Measurements from ENCODE around the gene SDK1. TPM values are rescaled to one million over a fixed set of nuclear protein-coding genes. Genes with fewer than 3 reads are reported as not detected.

Gene SDK1
- total RNA-seq, 1 experiment from 2014 or later, result 9.3 TPM

DNA sequence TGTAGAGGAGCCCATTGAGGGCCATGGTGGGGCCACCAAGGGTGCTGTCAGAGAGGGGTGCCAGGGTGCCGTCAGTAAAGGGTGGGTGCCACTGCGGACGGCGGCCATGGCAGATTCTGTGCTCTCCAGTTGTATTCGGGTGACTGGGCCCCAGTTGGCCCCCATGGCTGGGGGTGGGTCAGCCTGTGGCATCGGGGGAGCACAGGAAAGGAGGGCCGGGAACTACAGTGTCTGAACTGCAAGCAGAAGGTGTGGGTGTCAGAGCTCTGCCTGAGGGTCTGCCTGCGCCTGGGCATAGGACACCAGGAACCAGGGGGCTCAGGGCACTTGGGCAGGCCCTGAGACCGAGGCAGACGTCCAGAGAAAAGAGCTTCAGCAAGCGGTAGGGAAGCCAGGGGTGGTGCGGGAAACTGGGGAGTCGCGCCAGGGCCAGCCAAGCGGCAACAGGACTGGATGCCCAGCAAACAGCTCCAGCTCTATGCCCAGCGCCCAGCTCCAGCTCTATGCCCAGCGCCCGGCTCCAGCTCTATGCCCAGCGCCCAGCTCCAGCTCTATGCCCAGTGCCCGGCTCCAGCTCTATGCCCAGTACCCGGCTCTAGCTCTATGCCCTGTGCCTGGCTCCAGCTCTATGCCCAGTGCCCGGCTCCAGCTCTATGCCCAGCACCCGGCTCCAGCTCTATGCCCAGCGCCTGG, 878.8 kb downstream of the SDK1 start:
- ChIA-PET CTCF (no interaction called here), POLR2A (no interaction called here)
- TF ChIP-seq ZNF416 (CRISPR knock-in tag; IDR thresholded peaks at IDR 0.05) (no peak), FOXJ3 (CRISPR knock-in tag; IDR thresholded peaks at IDR 0.05; ENCODE audit: borderline replicate concordance) (no peak), CREB1 (CRISPR knock-in tag; IDR thresholded peaks at IDR 0.05) (no peak), TEAD4 (CRISPR knock-in tag; IDR thresholded peaks at IDR 0.05) (no peak), ZBTB21 (CRISPR knock-in tag; IDR thresholded peaks at IDR 0.05; ENCODE audit: borderline replicate concordance) (no peak)
- TF ChIP-seq, protein P1, sequence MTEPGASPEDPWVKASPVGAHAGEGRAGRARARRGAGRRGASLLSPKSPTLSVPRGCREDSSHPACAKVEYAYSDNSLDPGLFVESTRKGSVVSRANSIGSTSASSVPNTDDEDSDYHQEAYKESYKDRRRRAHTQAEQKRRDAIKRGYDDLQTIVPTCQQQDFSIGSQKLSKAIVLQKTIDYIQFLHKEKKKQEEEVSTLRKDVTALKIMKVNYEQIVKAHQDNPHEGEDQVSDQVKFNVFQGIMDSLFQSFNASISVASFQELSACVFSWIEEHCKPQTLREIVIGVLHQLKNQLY (CRISPR knock-in tag; IDR thresholded peaks at IDR 0.05), result no peak
- TF ChIP-seq, protein P2, sequence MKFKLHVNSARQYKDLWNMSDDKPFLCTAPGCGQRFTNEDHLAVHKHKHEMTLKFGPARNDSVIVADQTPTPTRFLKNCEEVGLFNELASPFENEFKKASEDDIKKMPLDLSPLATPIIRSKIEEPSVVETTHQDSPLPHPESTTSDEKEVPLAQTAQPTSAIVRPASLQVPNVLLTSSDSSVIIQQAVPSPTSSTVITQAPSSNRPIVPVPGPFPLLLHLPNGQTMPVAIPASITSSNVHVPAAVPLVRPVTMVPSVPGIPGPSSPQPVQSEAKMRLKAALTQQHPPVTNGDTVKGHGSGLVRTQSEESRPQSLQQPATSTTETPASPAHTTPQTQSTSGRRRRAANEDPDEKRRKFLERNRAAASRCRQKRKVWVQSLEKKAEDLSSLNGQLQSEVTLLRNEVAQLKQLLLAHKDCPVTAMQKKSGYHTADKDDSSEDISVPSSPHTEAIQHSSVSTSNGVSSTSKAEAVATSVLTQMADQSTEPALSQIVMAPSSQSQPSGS (CRISPR knock-in tag; IDR thresholded peaks at IDR 0.05; ENCODE audit: borderline replicate concordance, low read depth), result no peak
- TF ChIP-seq, protein P3, sequence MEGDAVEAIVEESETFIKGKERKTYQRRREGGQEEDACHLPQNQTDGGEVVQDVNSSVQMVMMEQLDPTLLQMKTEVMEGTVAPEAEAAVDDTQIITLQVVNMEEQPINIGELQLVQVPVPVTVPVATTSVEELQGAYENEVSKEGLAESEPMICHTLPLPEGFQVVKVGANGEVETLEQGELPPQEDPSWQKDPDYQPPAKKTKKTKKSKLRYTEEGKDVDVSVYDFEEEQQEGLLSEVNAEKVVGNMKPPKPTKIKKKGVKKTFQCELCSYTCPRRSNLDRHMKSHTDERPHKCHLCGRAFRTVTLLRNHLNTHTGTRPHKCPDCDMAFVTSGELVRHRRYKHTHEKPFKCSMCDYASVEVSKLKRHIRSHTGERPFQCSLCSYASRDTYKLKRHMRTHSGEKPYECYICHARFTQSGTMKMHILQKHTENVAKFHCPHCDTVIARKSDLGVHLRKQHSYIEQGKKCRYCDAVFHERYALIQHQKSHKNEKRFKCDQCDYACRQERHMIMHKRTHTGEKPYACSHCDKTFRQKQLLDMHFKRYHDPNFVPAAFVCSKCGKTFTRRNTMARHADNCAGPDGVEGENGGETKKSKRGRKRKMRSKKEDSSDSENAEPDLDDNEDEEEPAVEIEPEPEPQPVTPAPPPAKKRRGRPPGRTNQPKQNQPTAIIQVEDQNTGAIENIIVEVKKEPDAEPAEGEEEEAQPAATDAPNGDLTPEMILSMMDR (IDR thresholded peaks at IDR 0.05), result no peak
- TF ChIP-seq, protein P4, sequence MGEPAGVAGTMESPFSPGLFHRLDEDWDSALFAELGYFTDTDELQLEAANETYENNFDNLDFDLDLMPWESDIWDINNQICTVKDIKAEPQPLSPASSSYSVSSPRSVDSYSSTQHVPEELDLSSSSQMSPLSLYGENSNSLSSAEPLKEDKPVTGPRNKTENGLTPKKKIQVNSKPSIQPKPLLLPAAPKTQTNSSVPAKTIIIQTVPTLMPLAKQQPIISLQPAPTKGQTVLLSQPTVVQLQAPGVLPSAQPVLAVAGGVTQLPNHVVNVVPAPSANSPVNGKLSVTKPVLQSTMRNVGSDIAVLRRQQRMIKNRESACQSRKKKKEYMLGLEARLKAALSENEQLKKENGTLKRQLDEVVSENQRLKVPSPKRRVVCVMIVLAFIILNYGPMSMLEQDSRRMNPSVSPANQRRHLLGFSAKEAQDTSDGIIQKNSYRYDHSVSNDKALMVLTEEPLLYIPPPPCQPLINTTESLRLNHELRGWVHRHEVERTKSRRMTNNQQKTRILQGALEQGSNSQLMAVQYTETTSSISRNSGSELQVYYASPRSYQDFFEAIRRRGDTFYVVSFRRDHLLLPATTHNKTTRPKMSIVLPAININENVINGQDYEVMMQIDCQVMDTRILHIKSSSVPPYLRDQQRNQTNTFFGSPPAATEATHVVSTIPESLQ (CRISPR knock-in tag; IDR thresholded peaks at IDR 0.05), result no peak
- Mint-ChIP-seq H3K36me3 (peaks cover 20% of the 10 kb centered on the region), H3K4me3 (no peak overlapping the region), H3K4me1 (no peaks in the 10 kb centered on the region), H3K27me3 (ENCODE audit: low read depth) (no peaks in the 10 kb centered on the region), H3K27ac (no peak overlapping the region), H3K9me3 (peaks cover 35% of the 10 kb centered on the region)
- ATAC-seq (no peak), DNase-seq (ENCODE audit: low spot score) (no peak)

DNA sequence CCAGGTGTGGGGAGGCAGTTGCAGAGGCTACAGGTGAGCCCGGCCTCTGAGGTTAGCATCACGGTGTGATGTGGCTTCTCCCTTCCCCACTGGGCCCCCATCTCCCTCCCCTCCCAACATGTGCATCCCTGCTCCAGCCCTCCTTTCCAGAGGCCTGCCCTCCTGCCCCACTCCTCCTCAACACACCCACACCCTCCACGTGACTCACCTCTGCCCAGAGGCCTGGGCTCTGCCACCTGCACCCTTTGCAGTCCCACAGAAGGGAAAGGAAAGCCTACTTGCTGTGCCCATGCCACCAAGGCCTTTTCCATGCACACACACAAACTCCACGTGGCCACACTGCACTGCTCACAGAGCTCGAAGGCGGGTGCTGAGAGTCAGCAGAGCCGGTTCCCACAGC, 880.4 kb downstream of the SDK1 start:
- Mint-ChIP-seq H3K27ac (no peak overlapping the region), H3K4me1 (no peaks in the 10 kb centered on the region), H3K36me3 (peaks cover 19% of the 10 kb centered on the region), H3K27me3 (ENCODE audit: low read depth) (no peaks in the 10 kb centered on the region), H3K4me3 (no peak overlapping the region), H3K9me3 (peaks cover 34% of the 10 kb centered on the region)
- DNase-seq (ENCODE audit: low spot score) (no peak), ATAC-seq (no peak)
- CTCF ChIA-PET, result no interaction called here
- POLR2A ChIA-PET, result no interaction called here
- TF ChIP-seq, protein P5, sequence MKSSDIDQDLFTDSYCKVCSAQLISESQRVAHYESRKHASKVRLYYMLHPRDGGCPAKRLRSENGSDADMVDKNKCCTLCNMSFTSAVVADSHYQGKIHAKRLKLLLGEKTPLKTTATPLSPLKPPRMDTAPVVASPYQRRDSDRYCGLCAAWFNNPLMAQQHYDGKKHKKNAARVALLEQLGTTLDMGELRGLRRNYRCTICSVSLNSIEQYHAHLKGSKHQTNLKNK (CRISPR knock-in tag; IDR thresholded peaks at IDR 0.05), result no peak
- TF ChIP-seq CREM (CRISPR knock-in tag; IDR thresholded peaks at IDR 0.05), result no peak
- no peak for TF ChIP-seq ZNF317 (CRISPR knock-in tag; IDR thresholded peaks at IDR 0.05; ENCODE audit: borderline replicate concordance, low read depth)
- TF ChIP-seq, protein P6, sequence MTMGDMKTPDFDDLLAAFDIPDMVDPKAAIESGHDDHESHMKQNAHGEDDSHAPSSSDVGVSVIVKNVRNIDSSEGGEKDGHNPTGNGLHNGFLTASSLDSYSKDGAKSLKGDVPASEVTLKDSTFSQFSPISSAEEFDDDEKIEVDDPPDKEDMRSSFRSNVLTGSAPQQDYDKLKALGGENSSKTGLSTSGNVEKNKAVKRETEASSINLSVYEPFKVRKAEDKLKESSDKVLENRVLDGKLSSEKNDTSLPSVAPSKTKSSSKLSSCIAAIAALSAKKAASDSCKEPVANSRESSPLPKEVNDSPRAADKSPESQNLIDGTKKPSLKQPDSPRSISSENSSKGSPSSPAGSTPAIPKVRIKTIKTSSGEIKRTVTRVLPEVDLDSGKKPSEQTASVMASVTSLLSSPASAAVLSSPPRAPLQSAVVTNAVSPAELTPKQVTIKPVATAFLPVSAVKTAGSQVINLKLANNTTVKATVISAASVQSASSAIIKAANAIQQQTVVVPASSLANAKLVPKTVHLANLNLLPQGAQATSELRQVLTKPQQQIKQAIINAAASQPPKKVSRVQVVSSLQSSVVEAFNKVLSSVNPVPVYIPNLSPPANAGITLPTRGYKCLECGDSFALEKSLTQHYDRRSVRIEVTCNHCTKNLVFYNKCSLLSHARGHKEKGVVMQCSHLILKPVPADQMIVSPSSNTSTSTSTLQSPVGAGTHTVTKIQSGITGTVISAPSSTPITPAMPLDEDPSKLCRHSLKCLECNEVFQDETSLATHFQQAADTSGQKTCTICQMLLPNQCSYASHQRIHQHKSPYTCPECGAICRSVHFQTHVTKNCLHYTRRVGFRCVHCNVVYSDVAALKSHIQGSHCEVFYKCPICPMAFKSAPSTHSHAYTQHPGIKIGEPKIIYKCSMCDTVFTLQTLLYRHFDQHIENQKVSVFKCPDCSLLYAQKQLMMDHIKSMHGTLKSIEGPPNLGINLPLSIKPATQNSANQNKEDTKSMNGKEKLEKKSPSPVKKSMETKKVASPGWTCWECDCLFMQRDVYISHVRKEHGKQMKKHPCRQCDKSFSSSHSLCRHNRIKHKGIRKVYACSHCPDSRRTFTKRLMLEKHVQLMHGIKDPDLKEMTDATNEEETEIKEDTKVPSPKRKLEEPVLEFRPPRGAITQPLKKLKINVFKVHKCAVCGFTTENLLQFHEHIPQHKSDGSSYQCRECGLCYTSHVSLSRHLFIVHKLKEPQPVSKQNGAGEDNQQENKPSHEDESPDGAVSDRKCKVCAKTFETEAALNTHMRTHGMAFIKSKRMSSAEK (CRISPR knock-in tag; IDR thresholded peaks at IDR 0.05; ENCODE audit: borderline replicate concordance), result no peak
- TF ChIP-seq, protein P7, sequence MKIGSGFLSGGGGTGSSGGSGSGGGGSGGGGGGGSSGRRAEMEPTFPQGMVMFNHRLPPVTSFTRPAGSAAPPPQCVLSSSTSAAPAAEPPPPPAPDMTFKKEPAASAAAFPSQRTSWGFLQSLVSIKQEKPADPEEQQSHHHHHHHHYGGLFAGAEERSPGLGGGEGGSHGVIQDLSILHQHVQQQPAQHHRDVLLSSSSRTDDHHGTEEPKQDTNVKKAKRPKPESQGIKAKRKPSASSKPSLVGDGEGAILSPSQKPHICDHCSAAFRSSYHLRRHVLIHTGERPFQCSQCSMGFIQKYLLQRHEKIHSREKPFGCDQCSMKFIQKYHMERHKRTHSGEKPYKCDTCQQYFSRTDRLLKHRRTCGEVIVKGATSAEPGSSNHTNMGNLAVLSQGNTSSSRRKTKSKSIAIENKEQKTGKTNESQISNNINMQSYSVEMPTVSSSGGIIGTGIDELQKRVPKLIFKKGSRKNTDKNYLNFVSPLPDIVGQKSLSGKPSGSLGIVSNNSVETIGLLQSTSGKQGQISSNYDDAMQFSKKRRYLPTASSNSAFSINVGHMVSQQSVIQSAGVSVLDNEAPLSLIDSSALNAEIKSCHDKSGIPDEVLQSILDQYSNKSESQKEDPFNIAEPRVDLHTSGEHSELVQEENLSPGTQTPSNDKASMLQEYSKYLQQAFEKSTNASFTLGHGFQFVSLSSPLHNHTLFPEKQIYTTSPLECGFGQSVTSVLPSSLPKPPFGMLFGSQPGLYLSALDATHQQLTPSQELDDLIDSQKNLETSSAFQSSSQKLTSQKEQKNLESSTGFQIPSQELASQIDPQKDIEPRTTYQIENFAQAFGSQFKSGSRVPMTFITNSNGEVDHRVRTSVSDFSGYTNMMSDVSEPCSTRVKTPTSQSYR (CRISPR knock-in tag; IDR thresholded peaks at IDR 0.05), result no peak
- TF ChIP-seq EMX1 (CRISPR knock-in tag; IDR thresholded peaks at IDR 0.05), result no peak
- TF ChIP-seq RELA (CRISPR knock-in tag; IDR thresholded peaks at IDR 0.05; ENCODE audit: borderline replicate concordance), result no peak
- TF ChIP-seq, protein P8, sequence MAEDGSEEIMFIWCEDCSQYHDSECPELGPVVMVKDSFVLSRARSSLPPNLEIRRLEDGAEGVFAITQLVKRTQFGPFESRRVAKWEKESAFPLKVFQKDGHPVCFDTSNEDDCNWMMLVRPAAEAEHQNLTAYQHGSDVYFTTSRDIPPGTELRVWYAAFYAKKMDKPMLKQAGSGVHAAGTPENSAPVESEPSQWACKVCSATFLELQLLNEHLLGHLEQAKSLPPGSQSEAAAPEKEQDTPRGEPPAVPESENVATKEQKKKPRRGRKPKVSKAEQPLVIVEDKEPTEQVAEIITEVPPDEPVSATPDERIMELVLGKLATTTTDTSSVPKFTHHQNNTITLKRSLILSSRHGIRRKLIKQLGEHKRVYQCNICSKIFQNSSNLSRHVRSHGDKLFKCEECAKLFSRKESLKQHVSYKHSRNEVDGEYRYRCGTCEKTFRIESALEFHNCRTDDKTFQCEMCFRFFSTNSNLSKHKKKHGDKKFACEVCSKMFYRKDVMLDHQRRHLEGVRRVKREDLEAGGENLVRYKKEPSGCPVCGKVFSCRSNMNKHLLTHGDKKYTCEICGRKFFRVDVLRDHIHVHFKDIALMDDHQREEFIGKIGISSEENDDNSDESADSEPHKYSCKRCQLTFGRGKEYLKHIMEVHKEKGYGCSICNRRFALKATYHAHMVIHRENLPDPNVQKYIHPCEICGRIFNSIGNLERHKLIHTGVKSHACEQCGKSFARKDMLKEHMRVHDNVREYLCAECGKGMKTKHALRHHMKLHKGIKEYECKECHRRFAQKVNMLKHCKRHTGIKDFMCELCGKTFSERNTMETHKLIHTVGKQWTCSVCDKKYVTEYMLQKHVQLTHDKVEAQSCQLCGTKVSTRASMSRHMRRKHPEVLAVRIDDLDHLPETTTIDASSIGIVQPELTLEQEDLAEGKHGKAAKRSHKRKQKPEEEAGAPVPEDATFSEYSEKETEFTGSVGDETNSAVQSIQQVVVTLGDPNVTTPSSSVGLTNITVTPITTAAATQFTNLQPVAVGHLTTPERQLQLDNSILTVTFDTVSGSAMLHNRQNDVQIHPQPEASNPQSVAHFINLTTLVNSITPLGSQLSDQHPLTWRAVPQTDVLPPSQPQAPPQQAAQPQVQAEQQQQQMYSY (CRISPR knock-in tag; IDR thresholded peaks at IDR 0.05), result no peak

Measured in WTC11 (cell line).